Skeletal muscle tissue (tissue), 4 donors: ENCODE data around the gene TBC1D12. TPM values are rescaled to one million over a fixed set of nuclear protein-coding genes. Genes with fewer than 3 reads are reported as not detected.

ENCODE experiments used
- H3K27ac ChIP-seq: one replicate; pipeline ENCODE4 v1.7.0; 2013; ENCODE audit warnings: mild to moderate bottlenecking, low read depth, low read length, inconsistent platforms
- H3K27me3 ChIP-seq, 3 donors: one replicate each; pipeline ENCODE4 v1.7.0; 2013; ENCODE audit warnings: low read length in 3 of 3; ENCODE audit not compliant: control insufficient read depth in 3 of 3, insufficient read depth in 3 of 3
- H3K36me3 ChIP-seq, 3 donors: one replicate each; pipeline ENCODE4 v1.7.0; 2013; ENCODE audit warnings: low read length in 3 of 3; ENCODE audit not compliant: control insufficient read depth in 3 of 3, insufficient read depth in 3 of 3
- H3K4me1 ChIP-seq, 3 donors: one replicate each; pipeline ENCODE4 v1.7.0; 2013; ENCODE audit warnings: low read length in 3 of 3, mild to moderate bottlenecking in 3 of 3; ENCODE audit not compliant: control insufficient read depth in 3 of 3, insufficient read depth in 3 of 3
- H3K4me3 ChIP-seq, 3 donors: one replicate each; pipeline ENCODE4 v1.7.0; 2013; ENCODE audit warnings: low read length in 3 of 3
- H3K9ac ChIP-seq, 3 donors: one replicate each; pipeline ENCODE4 v1.7.0; 2013; ENCODE audit warnings: low read length in 3 of 3, mild to moderate bottlenecking in 3 of 3, moderate library complexity in 2 of 3, low read depth in 1 of 3
- H3K9me3 ChIP-seq, 3 donors: one replicate each; pipeline ENCODE4 v1.7.0; 2013; ENCODE audit warnings: low read length in 3 of 3; ENCODE audit not compliant: control insufficient read depth in 3 of 3
- total RNA-seq: library from RNA; depleted of rRNA; stranded (reverse); fragments of >200 nt; gene quantifications from one replicate; pipeline ENCODE4 v1.2.3, GENCODE V29; 2014
- donor health status: Osteomylitis.

Gene TBC1D12
- total RNA-seq, 1 donor from 2014 or later, result 17.7 TPM

- Histone ChIP-seq H3K9ac (no peak overlapping the region), H3K36me3 (no peaks in the 10 kb centered on the region), H3K27me3 (no peaks in the 10 kb centered on the region), H3K9me3 (no peaks in the 10 kb centered on the region), H3K4me3 (no peak overlapping the region), H3K27ac (no peak overlapping the region), H3K4me1 (no peaks in the 10 kb centered on the region)
Measured at GRCh38 chr10:94420998-94421528, 18.7 kb downstream of the TBC1D12 start.

GRCh38 chr10:94423627-94424026 is 21.3 kb downstream of the TBC1D12 start:
- H3K4me1 ChIP-seq, result peaks cover 0 to 4% (median 3%) of the 10 kb centered on the region in 3 donors
- no peaks in the 10 kb centered on the region for H3K36me3 ChIP-seq
- H3K27ac ChIP-seq, result no peak overlapping the region
- H3K4me3 ChIP-seq, result no peak overlapping the region
- no peaks in the 10 kb centered on the region for H3K27me3 ChIP-seq
- H3K9ac ChIP-seq, result no peak overlapping the region
- H3K9me3 ChIP-seq, result no peaks in the 10 kb centered on the region

GRCh38 chr10:94424714-94425337 is 22.5 kb downstream of the TBC1D12 start:
- no peaks in the 10 kb centered on the region for H3K27me3 ChIP-seq
- no peak overlapping the region for H3K27ac ChIP-seq
- H3K9me3 ChIP-seq, result no peaks in the 10 kb centered on the region
- no peak overlapping the region for H3K9ac ChIP-seq
- H3K36me3 ChIP-seq, result no peaks in the 10 kb centered on the region
- peaks cover 0 to 5% (median 4%) of the 10 kb centered on the region in 3 donors for H3K4me1 ChIP-seq
- H3K4me3 ChIP-seq, result no peak overlapping the region

GRCh38 chr10:94425942-94426341 is 23.6 kb downstream of the TBC1D12 start:
- H3K9ac ChIP-seq, result no peak overlapping the region
- H3K27me3 ChIP-seq, result no peaks in the 10 kb centered on the region
- no peaks in the 10 kb centered on the region for H3K36me3 ChIP-seq
- no peaks in the 10 kb centered on the region for H3K9me3 ChIP-seq
- no peak overlapping the region for H3K27ac ChIP-seq
- no peak overlapping the region for H3K4me3 ChIP-seq
- H3K4me1 ChIP-seq, result peaks cover 0 to 5% (median 4%) of the 10 kb centered on the region in 3 donors

GRCh38 chr10:94427166-94427565 is 24.8 kb downstream of the TBC1D12 start:
- Histone ChIP-seq H3K27ac (no peak overlapping the region), H3K36me3 (no peaks in the 10 kb centered on the region), H3K9me3 (no peaks in the 10 kb centered on the region), H3K4me3 (no peak overlapping the region), H3K27me3 (no peaks in the 10 kb centered on the region), H3K4me1 (peaks cover 0 to 5% (median 4%) of the 10 kb centered on the region in 3 donors), H3K9ac (no peak overlapping the region)

GRCh38 chr10:94428766-94429707 is 26.7 kb downstream of the TBC1D12 start:
- H3K4me3 ChIP-seq, result peak overlapping the region in 1 of 3 donors; percentile 15
- no peaks in the 10 kb centered on the region for H3K36me3 ChIP-seq
- H3K9me3 ChIP-seq, result no peaks in the 10 kb centered on the region
- H3K4me1 ChIP-seq, result peaks cover 0 to 5% (median 4%) of the 10 kb centered on the region in 3 donors
- H3K27me3 ChIP-seq, result no peaks in the 10 kb centered on the region
- H3K27ac ChIP-seq, result no peak overlapping the region
- H3K9ac ChIP-seq, result no peak overlapping the region

- no peak overlapping the region for H3K27ac ChIP-seq
- H3K4me3 ChIP-seq, result no peak overlapping the region
- peaks cover 0 to 5% (median 4%) of the 10 kb centered on the region in 3 donors for H3K4me1 ChIP-seq
- H3K9me3 ChIP-seq, result no peaks in the 10 kb centered on the region
- no peaks in the 10 kb centered on the region for H3K27me3 ChIP-seq
- no peak overlapping the region for H3K9ac ChIP-seq
- H3K36me3 ChIP-seq, result no peaks in the 10 kb centered on the region
Measured at GRCh38 chr10:94430701-94431100, 28.4 kb downstream of the TBC1D12 start.

- H3K9me3 ChIP-seq, result no peaks in the 10 kb centered on the region
- no peaks in the 10 kb centered on the region for H3K36me3 ChIP-seq
- no peak overlapping the region for H3K9ac ChIP-seq
- H3K4me1 ChIP-seq, result peaks cover 0 to 5% (median 4%) of the 10 kb centered on the region in 3 donors
- H3K27me3 ChIP-seq, result no peaks in the 10 kb centered on the region
- no peak overlapping the region for H3K27ac ChIP-seq
- H3K4me3 ChIP-seq, result no peak overlapping the region
Measured at GRCh38 chr10:94432443-94432842, 30.1 kb downstream of the TBC1D12 start.

GRCh38 chr10:94439275-94439861 is 37.0 kb downstream of the TBC1D12 start:
- no peaks in the 10 kb centered on the region for H3K27me3 ChIP-seq
- H3K27ac ChIP-seq, result no peak overlapping the region
- H3K36me3 ChIP-seq, result peaks cover 0 to 3% (median 0%) of the 10 kb centered on the region in 3 donors
- no peak overlapping the region for H3K4me3 ChIP-seq
- H3K9ac ChIP-seq, result no peak overlapping the region
- no peaks in the 10 kb centered on the region for H3K9me3 ChIP-seq
- H3K4me1 ChIP-seq, result peaks cover 0 to 7% (median 3%) of the 10 kb centered on the region in 3 donors
